22Rv1 (cell line): ENCODE measurements around the gene CSF3.

Experiments used
- CTCF ChIP-seq: fragments of 450-650 bp; IDR thresholded peaks from 2 replicates; pipeline ENCODE4 v1.5.1; 2017; ENCODE audit warnings: mild to moderate bottlenecking
- ZFX ChIP-seq: fragments of 450-650 bp; IDR thresholded peaks from 2 replicates; pipeline ENCODE4 v1.6.1; 2017; ENCODE audit warnings: antibody characterized with exemption, borderline replicate concordance

- peak; percentile 54 for TF ChIP-seq CTCF
- no peak for TF ChIP-seq ZFX
Measured at GRCh38 chr17:40038882-40039513, 23.8 kb downstream of the CSF3 start.
